ENCODE measurements around the gene SSNA1.
A peak's percentile ranks its signal among the peaks of the same experiment; 100 is the strongest.

The SSNA1 gene

DNA sequence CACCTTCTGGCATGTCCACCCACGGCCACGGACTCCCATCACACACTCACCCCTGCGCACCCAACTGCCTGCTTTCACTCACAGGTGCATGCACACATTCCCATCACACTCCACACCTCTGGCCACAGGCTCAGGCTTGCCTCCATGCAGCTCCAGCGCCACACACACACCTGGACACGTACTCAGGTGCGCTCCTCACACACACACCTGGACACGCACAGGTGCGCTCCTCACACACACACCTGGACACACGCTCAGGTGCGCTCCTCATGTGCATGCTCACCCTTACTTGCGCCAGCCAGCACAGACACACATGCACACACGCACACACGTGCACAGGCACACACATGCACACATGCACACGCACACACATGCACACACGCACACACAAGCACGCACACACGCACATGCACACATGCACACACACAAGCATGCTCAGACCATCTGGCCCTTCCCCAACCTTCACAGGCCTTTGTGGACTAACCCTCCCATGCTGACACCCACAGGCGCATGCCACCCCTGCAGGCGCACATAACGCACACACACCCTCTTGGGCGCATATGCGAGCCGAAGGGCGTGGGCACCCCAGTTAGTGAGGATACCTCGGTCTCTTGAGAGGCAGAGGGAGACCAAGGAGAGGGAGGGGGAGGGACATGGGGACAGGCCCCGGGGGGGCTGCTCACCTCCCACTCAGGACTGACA, 41.2 kb upstream of the SSNA1 start (continued):
- TF ChIP-seq, protein P1, sequence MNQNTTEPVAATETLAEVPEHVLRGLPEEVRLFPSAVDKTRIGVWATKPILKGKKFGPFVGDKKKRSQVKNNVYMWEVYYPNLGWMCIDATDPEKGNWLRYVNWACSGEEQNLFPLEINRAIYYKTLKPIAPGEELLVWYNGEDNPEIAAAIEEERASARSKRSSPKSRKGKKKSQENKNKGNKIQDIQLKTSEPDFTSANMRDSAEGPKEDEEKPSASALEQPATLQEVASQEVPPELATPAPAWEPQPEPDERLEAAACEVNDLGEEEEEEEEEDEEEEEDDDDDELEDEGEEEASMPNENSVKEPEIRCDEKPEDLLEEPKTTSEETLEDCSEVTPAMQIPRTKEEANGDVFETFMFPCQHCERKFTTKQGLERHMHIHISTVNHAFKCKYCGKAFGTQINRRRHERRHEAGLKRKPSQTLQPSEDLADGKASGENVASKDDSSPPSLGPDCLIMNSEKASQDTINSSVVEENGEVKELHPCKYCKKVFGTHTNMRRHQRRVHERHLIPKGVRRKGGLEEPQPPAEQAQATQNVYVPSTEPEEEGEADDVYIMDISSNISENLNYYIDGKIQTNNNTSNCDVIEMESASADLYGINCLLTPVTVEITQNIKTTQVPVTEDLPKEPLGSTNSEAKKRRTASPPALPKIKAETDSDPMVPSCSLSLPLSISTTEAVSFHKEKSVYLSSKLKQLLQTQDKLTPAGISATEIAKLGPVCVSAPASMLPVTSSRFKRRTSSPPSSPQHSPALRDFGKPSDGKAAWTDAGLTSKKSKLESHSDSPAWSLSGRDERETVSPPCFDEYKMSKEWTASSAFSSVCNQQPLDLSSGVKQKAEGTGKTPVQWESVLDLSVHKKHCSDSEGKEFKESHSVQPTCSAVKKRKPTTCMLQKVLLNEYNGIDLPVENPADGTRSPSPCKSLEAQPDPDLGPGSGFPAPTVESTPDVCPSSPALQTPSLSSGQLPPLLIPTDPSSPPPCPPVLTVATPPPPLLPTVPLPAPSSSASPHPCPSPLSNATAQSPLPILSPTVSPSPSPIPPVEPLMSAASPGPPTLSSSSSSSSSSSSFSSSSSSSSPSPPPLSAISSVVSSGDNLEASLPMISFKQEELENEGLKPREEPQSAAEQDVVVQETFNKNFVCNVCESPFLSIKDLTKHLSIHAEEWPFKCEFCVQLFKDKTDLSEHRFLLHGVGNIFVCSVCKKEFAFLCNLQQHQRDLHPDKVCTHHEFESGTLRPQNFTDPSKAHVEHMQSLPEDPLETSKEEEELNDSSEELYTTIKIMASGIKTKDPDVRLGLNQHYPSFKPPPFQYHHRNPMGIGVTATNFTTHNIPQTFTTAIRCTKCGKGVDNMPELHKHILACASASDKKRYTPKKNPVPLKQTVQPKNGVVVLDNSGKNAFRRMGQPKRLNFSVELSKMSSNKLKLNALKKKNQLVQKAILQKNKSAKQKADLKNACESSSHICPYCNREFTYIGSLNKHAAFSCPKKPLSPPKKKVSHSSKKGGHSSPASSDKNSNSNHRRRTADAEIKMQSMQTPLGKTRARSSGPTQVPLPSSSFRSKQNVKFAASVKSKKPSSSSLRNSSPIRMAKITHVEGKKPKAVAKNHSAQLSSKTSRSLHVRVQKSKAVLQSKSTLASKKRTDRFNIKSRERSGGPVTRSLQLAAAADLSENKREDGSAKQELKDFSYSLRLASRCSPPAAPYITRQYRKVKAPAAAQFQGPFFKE (tag by site-specific recombination; IDR thresholded peaks at IDR 0.05; ENCODE audit: borderline replicate concordance), result 0 out of 2 replicates have a peak, but pooled peaks have one; percentile 39
- TF ChIP-seq, protein P2, sequence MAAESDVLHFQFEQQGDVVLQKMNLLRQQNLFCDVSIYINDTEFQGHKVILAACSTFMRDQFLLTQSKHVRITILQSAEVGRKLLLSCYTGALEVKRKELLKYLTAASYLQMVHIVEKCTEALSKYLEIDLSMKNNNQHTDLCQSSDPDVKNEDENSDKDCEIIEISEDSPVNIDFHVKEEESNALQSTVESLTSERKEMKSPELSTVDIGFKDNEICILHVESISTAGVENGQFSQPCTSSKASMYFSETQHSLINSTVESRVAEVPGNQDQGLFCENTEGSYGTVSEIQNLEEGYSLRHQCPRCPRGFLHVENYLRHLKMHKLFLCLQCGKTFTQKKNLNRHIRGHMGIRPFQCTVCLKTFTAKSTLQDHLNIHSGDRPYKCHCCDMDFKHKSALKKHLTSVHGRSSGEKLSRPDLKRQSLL (tag by site-specific recombination; IDR thresholded peaks at IDR 0.05), result peak; percentile 37; the same call in 1 of the 2 replicates
- TF ChIP-seq, protein P3, sequence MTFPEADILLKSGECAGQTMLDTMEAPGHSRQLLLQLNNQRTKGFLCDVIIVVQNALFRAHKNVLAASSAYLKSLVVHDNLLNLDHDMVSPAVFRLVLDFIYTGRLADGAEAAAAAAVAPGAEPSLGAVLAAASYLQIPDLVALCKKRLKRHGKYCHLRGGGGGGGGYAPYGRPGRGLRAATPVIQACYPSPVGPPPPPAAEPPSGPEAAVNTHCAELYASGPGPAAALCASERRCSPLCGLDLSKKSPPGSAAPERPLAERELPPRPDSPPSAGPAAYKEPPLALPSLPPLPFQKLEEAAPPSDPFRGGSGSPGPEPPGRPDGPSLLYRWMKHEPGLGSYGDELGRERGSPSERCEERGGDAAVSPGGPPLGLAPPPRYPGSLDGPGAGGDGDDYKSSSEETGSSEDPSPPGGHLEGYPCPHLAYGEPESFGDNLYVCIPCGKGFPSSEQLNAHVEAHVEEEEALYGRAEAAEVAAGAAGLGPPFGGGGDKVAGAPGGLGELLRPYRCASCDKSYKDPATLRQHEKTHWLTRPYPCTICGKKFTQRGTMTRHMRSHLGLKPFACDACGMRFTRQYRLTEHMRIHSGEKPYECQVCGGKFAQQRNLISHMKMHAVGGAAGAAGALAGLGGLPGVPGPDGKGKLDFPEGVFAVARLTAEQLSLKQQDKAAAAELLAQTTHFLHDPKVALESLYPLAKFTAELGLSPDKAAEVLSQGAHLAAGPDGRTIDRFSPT (tag by site-specific recombination; IDR thresholded peaks at IDR 0.05), result peak; percentile 22; the same call in 1 of the 2 replicates
- TF ChIP-seq ZNF621 (tag by site-specific recombination; IDR thresholded peaks at IDR 0.05) (no peak), KLF1 (tag by site-specific recombination; IDR thresholded peaks at IDR 0.05) (0 out of 2 replicates have a peak, but pooled peaks have one; percentile 7), HOXA7 (CRISPR knock-in tag; IDR thresholded peaks at IDR 0.05; ENCODE audit: borderline replicate concordance) (no peak), ZNF555 (tag by site-specific recombination; conservative IDR thresholded peaks at IDR 0.05) (no peak), ZEB2 (tag by site-specific recombination; IDR thresholded peaks at IDR 0.05) (peak; percentile 95), ZFHX2 (tag by site-specific recombination; conservative IDR thresholded peaks at IDR 0.05) (peak; percentile 59), EGR2 (tag by site-specific recombination; IDR thresholded peaks at IDR 0.05; ENCODE audit: low read depth) (peak; percentile 55; the same call in 1 of the 2 replicates), ZNF830 (tag by site-specific recombination; IDR thresholded peaks at IDR 0.05; ENCODE audit: low read depth) (no peak), ZSCAN23 (tag by site-specific recombination; IDR thresholded peaks at IDR 0.05) (no peak)

DNA sequence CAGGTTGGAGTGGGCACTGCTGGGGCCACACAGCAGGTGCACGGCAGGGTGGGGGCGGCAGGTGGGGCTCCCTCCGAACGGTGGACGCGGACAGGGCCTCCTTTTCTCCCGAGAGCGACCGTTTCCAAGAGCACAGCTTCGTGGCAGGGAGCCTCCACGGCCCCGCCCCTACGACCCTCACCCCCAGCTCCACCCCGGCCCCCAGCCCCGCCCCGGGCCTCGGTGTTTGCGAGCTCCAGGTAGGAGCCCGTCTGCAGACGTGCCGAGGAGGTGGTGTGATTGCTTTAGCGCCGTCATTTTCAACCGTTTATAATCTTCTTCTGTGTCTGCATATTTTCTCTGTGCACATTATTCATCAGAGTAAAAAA, 40.7 kb upstream of the SSNA1 start:
- no peak overlapping the region for H3K4me3 ChIP-seq (ENCODE audit: low read depth, low read length)
- no peak overlapping the region for H3K27ac ChIP-seq (ENCODE audit: extremely low read depth, low read depth, low read length)
- no peaks in the 10 kb centered on the region for H3K9me3 ChIP-seq (ENCODE audit: control insufficient read depth, insufficient read depth, low read depth, low read length)
- ChIA-PET CTCF (no interaction called here), POLR2A (no interaction called here)
- no peaks in the 10 kb centered on the region for H3K4me1 ChIP-seq (ENCODE audit: control insufficient read depth, insufficient read depth, low read length)
- TF ChIP-seq ZNF133 (tag by site-specific recombination; IDR thresholded peaks at IDR 0.05) (no peak), KLF1 (tag by site-specific recombination; IDR thresholded peaks at IDR 0.05) (no peak), ZBTB7A (tag by site-specific recombination; IDR thresholded peaks at IDR 0.05; ENCODE audit: low read depth) (no peak), ZBTB20 (tag by site-specific recombination; IDR thresholded peaks at IDR 0.05) (no peak), ZNF19 (tag by site-specific recombination; IDR thresholded peaks at IDR 0.05; ENCODE audit: low read depth) (no peak), ZNF768 (tag by site-specific recombination; IDR thresholded peaks at IDR 0.05) (no peak), ZNF175 (tag by site-specific recombination; IDR thresholded peaks at IDR 0.05) (no peak), SETDB1 (IDR thresholded peaks at IDR 0.05; ENCODE audit: insufficient read length, low read length) (no peak), ZNF792 (tag by site-specific recombination; IDR thresholded peaks at IDR 0.05) (no peak), ZNF549 (tag by site-specific recombination; IDR thresholded peaks at IDR 0.05) (no peak), ZNF324 (tag by site-specific recombination; IDR thresholded peaks at IDR 0.05) (no peak), ZNF274 (IDR thresholded peaks at IDR 0.05; ENCODE audit: low read length) (no peak), ZNF274 (tag by site-specific recombination; IDR thresholded peaks at IDR 0.05; ENCODE audit: borderline replicate concordance) (no peak), ZNF843 (tag by site-specific recombination; IDR thresholded peaks at IDR 0.05) (no peak), ZNF140 (tag by site-specific recombination; IDR thresholded peaks at IDR 0.05) (no peak)
- no peaks in the 10 kb centered on the region for H3K36me3 ChIP-seq (ENCODE audit: control insufficient read depth in 2 of 2, insufficient read depth in 1 of 2, low read length in 2 of 2)

Data from HEK293 (cell line).